GM19025 (cell line): ENCODE results near the gene TSPAN11.

Experiments
- ATAC-seq: cut with Tn5 transposase; IDR thresholded peaks from one replicate; pipeline ENCODE4 v1.9.1; 2021; ENCODE audit warnings: mild to moderate bottlenecking, low read depth, moderate library complexity; ENCODE audit not compliant: unreplicated experiment

The TSPAN11 gene

DNA sequence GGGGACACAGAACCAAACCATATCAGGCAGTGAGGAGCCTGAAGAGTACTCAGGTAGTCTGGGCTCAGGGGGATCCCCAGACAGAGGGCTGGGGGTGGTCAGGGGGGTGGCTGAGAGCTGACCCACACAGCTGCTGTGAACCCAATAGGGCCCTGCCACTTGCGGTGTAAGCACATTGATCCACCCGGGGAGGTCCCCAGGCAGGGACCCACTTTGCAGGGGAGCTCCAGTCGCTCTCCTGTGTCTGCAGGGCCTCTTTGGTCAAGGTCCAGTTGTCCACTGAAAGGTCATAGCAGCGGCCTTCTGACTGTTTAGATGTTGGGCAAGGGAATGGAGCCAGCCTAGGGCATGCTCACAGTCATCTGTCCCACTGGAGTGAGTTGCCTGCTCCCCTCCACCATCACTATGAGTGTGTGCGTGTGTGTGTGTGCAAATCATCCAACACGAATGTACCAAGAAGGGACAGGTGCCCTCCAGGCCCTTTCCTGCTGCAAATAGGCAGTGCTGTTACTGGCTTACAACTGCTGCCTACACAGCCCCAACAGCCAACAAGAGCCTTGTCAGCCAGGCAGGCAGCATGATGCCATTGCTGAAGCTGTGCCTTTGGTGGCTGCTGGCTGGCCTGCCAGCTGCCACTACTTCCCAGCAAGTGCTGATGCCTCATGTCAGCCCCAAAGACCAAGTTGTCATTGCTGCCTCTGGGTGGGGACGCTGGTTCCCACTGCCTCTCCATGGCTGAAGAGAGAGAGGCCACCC is 71.3 kb downstream of the TSPAN11 start:
- no peak for ATAC-seq

DNA sequence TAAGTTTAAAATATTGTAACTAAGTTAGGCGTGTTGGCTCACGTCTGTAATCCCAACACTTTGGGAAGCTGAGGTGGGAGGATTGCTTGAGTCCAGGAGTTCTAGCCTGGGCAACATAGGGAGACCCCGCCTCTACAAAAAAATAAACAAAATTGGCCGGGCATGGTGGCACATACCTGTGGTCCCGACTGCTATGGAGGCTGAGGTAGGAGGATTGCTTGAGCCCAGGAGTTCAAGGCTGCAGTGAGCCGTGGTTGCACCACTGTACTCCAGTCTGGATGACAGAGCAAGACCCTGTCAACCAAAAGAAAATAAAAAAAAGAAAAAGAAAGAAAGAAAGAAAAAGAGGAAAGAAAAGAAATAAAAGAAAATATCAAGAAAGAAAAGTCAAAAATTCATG is 72.5 kb downstream of the TSPAN11 start:
- ATAC-seq, result no peak

DNA sequence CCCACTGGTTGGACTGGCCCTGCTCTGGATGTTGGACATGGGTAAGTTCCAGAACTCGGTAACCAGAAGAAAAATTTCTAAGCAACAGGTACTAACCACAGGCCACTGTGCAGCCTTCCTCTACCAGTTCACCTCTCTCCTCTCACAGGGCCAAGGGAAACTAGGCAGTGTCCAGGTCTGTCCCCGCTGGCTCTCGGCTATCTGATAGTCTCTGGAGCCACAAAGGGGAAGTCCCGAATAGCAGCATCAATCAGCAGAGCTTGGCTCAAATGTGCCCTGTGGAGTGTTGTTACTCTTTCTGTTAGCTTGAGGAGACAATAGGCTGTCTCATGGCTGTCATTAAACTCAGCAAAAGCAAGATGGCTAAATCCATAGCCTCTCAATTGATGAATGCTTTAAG is 73.2 kb downstream of the TSPAN11 start:
- ATAC-seq, result no peak

DNA sequence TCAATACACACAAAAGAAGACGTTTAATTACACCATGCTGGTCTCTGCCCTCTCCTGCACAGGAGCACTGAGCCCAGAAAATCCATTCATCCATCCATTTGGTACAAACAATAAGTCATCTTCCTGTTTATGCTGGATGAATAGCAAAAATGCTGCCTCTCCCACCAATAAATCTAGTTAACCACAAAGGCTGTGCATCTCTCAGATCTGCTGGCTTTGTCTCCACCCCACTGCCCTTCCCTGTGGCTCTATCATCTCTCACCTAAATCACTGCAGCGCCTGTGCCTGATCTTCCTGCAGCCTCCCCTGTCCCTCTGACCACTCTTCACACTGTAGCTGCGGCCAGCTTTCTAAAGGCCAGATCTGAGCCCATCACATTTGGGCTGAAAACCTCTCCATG is 74.2 kb downstream of the TSPAN11 start:
- no peak for ATAC-seq

DNA sequence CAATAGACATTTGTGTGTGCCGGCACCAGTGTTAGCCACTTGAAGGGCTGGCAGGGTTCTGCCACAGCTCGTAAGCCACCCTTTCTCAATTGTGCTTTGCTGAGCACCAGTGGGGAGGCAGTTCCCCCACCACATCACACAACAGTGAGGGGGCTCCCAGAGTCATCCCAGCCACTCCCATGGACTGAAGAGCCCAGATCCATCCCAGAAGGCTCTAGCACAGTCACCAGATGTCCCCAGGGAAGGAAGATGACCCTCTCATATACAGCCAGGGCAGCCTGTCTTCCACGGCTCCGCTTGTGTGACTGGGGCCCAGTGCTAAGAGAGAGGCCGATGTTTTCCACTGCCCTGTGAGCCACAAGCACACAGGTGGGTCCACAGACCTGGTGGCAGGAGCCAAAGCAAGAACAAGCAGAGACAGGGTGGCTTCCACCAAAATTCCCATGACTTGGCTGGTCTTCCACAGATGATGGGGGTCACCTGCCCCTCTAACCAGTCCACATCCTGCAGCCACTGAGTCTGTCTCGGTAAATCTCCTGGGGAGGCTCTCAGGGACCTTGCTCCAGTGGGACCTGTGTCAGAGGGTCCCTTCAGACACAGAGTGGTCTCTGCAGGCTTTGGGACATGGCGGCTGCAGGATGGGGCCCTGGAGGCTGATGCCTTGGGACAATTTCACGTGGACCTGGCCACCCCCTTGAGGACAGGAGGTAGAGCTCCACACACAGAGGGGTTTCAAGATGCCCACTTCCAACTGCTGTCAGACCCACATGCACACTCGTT is 75.2 kb downstream of the TSPAN11 start:
- no peak for ATAC-seq

DNA sequence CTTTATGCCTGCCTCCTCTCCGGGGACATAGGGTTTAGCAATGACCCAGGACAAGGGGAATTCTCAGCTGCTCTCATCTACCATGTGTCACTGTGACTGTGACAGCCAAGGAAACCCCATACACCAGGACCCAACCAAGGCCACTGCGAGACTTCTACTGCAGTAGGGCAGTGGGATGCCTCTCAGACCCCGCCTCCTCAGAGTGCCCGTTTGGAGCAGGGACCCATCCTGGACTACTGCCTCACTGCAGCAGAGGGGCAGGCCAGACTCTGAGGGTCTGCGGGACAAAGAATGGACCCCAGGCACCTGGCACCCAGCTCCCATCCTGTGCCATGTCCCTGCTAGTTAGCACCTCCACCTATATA is 75.8 kb downstream of the TSPAN11 start:
- ATAC-seq, result no peak

DNA sequence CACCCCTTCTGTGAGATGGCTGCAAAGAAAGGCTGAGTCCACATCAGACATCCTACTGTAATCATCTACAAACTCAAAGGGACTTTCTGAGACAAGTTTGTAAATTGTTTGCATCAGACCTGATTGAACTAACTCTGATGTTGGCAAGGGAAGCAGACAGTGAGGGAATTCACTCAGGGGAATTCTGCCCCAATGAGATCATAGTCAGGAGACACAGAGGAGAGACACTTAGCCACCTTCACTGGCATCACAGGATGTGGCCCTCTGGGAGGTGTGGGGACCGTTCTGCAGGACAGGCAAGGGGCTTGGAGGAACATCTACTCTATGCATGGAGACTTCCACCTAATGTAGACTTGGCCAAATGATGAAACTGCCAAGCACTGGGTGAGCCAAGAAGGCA is 76.5 kb downstream of the TSPAN11 start:
- peak; percentile 56 for ATAC-seq

DNA sequence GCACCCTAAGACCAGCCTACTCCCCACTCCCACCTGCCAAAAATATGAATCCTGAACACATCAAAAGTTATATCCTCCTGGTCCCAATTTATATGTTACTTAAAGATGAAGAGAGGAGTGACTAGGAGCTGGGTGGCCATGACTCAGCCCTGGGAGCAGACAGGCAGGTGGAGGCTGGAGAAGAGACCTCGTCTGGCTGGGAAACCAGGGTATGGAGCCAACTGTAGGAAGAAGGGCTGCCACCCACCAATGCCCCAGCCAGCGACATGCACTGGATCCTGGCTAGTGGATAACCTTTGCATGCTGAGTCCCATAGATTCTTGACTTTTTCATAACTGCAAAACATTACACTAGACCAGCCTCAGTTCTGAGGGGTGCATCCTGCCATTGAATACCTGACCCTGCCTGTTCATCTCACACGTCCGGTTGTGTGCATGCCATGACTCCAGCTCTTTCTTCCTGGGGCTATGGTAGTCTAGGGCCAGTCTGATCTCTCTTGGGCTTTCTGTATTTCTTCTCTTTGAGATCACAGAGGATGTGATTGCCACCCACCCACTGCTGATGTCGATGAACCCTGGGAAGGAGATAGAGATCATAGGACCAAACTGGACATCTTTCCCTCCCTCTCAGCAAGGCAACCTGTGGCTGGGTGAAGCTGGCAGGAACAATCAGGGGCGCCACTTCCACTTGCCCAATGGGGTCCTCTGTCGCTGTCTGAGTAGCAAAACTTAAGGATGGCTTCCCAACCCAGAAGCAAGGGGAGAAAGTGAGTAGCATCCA is 77.5 kb downstream of the TSPAN11 start:
- no peak for ATAC-seq

DNA sequence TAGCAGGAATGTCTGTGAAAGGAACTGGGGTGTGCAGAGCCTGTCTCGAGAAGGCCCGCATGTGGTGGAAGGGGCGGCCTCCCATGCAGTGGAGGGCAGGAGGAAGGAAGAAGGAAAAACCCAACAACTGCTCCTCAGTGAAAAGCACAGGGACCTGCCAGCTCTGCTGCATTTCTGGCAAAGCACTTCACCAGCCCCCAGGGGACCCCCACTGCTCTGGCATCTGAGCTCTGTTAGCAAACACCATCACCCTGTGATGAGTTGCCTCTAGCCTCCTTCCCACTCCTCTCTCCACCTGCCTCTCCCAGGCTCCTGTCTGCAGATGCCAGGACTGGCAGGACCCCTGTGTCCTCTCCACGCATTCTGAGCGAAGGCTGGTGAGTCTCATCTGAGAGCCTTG is 78.1 kb downstream of the TSPAN11 start:
- no peak for ATAC-seq

GRCh38 chr12:31005256-31005943 is 78.9 kb downstream of the TSPAN11 start:
- no peak for ATAC-seq

DNA sequence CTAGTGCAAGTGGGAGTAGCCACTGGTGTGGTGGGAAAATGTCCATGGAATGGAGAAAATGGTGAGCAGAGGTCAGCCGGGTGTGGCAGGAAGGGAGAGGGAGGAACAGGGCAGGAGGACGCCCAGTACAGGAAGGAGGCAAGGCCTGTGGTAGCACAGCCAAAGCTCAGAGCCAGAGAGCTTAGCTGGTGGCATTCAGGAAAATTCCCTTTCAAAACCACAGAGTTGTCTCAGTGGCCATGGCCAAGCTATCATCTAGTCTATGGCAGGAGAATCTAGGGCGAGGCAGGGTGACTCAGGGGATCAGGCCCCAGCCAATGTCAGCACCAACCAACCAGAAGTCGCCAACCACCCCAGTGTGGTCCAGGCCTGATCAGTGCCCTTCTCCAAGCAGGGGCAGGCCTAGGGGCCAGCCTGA is 79.4 kb downstream of the TSPAN11 start:
- no peak for ATAC-seq

DNA sequence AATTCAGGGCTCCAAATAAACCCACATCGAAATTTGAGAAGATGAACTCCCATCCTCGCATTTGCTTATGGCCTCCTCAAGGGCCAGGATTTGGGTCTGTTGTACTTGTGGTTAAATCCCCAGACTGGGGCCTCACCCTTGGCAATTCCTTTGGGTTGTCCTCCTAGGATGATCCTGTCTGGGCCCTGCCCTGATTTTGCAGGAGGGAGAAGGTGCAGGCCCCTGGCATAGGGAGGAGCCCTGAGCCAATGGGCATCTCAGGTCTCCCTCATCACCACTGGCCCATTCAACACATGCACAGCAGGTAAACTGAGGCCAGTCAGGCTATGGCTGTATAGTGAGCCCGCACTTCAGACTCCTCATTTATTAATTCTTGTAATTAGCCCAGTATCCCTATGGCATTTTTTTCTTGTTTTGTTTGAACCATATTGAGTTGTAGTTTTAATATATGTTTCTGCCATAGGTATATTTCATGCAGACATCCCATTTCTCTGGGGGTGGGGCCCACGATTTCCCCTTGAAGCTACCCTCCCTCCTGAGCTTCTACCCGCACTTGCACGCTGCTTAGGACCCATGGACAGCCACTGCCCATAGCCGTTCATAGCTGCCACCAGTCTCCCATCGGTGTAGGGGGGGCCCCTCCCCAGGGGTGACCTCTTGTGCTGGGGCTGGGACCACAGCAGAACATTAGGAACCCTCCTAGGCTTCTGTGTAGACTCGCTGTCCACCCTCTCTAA is 80.0 kb downstream of the TSPAN11 start:
- ATAC-seq, result no peak

DNA sequence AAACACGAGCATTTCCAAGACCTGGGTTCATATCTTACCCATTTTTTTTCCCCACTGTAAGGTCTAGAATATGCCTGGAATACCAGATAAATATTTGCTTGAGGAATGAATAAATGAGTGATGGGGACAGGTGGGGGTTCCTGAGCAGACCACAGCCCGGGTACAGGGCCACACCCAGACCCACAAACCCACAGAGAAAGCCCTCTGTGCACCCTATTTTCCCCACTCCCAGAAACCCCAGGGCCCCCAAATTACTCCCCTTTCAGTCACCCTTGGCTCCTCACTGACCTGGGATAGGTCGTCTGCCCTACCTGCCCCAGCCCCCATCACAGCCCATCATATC is 80.6 kb downstream of the TSPAN11 start:
- ATAC-seq, result no peak

DNA sequence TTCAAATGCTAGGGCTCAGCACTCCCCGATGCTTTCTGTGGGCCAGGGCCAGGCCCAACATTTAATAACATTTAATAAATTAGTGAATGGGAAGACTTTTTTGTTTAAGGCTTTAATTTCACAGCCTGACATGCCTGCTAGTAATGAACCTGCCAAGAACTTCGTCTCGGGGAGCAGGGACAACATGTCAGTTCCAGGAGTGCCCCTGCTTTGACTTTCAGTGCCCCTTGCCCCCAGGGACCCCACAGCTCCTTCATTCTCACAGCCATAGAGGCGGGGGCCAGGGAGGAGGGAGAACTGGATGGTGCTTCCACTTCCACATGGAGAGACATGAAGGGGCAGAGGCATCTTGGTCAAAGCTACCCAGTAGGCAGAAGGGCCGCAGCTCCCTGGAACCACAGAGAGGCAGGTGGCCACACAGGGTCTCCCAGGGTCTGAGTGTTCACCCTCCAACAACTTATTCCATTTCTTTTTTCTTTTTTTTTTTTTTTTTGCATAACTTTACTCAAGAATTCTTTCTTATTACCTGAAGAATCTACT is 81.2 kb downstream of the TSPAN11 start:
- no peak for ATAC-seq

- no peak for ATAC-seq
Observed at GRCh38 chr12:31008241-31008761, 81.8 kb downstream of the TSPAN11 start.

- ATAC-seq, result no peak
Observed at GRCh38 chr12:31008961-31009840, 82.7 kb downstream of the TSPAN11 start.

DNA sequence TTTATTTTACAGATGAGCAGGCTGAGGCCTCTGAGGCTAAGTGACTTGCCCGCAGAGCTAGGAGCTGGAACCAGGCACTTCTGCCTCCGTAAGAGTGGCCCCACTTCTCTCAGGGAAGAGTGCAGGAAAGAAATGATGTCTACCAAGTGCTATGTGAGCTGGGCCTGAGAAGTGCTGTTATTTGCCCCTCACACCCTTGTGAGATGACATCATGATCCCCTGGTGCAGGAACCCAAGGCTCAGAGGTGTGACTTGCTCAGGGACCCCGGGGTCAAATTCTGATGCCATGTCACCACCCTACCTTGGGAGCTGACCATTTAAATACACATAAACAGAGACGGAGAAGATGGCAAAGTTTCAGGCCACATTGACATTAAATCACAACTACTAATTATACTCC is 83.4 kb downstream of the TSPAN11 start:
- no peak for ATAC-seq

GRCh38 chr12:31011336-31011735 is 84.8 kb downstream of the TSPAN11 start:
- ATAC-seq, result no peak
